ENCODE data around the gene GPR139.

The GPR139 gene

GRCh38 chr16:20073203-20074098 is at the start of gene GPR139:
TSS of gene GPR139 (minus strand) at chr16:20073890. CDS start at chr16:20073616, 274 bp downstream.
- DNase-seq: no peak

DNA sequence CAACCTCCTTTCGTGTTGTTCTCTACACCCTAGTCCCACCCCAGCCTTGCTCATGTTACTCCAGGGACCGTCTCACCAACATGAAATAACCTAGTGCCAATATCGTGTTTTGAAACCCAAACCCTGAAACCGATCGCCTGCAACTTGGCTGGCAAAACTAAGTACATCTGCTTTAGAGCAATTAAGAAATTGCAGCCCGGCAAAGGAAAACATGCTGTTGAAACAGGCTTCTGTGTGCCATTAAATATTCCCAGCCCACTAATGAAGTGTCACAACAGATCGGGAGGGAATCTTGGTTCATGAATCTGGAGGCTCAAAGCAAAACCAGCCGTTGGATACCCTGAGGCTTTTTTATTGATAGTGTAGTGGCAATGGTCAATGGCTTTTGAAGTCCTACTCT is 48.3 kb upstream of the GPR139 start:
- DNase-seq: no peak

DNA sequence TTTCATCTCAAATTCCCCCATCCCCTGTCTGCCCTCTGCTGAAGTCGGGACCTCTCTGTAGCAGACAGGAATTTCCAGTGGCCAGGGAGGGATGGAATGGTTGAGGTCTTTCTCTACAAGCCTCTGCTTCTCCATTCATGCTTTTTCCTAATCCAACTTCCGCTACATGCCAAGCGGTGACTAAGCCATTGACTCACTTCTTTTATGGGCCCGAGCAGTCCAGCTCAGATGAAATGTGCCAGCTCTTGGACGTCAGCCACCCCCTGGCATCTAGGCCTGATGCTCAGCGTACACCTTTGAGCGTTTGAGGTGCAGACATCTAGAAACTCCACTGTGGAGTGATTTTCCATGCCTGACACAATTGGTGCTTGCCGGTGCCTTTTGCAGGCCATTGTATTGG is 40.7 kb upstream of the GPR139 start:
- DNase-seq: no peak

GRCh38 chr16:20111143-20111542 is 37.5 kb upstream of the GPR139 start:
- DNase-seq: no peak

DNA sequence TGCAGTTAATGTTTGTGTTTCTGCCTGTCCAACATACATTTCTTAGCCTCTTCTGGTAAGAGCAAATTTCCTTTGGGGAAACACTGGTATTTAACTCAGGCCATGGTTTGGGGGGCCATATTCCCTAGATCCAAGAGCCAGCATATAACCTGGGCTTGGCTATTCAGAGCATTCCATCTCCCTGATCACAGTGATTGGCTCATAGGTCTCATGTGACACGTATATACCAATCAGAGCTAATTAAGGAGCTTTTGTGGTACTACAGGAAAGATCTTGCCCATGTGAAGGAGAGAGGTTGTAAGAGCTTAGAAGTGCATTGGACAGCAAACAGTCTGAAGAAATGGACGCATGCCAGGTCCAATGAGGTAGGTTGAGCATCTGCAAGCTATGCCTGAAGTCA is 33.4 kb upstream of the GPR139 start:
- DNase-seq: no peak

DNA sequence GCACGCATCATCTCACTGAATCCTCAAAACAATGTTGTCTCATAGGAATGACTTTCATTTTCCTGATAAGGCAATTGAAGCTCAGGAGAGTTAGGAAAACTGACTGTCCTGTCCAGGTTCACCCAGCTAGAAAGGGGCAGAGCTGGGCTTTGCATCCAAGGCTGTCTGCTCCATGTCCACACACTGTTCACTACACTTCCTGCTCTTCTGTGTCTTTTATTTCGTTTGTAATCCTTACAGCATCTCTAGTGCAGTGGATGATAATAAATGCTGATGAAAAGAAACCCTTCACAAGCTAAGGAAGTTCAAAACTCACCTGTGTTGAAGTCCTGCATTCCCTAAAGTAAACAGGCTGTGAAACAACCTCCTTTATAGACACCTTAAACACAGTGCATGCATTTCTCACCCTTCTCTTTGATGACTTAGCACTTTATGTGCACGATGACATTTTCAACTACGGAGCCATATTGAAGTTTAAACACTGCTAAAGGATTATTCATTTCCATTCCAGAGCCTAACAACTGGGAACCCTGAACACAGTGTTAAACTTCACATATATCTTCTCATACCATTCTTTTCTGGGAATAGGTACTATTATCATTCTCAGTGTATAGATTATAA is 31.0 kb upstream of the GPR139 start:
- no peak for DNase-seq

DNA sequence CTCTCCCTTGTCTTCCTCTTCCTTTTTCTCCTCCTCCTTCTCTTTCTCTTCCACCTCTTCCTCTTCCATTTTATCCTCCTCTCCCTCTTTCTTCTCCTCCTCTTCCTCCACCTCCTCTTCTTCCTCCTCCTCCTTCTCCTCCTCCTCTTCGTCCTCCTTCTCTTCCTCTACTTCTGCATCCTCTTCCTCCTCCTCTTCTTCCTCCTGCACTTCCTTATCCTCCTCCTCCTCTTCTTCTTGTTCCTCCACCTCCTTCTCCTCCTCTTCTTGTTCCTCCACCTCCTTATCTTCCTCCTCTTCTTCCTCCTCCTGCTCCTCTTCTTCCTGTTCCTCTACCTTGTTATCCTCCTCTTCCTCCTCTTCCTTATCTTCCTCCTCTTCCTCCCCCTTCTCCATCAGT is 28.8 kb upstream of the GPR139 start:
- no peak for DNase-seq

DNA sequence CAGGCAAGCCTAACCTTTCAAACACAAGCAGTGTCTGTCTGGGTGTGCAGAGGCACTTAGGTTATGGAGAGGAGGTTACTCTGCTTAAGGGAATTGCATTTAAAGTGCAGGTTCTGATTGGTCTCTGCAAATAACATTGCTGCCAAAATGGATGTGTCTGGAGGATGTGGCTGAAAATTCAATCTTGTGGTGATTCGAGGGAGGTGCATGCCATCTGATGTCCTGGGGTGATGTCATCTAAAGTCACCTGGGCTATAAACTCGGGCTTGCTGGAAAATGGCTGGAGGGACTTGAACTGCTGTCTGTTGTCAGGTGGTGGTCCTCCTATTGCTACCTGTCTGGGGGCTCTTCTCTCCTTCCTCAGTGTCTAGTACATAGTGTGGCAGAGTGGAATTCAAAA is 28.3 kb upstream of the GPR139 start:
- no peak for DNase-seq

DNA sequence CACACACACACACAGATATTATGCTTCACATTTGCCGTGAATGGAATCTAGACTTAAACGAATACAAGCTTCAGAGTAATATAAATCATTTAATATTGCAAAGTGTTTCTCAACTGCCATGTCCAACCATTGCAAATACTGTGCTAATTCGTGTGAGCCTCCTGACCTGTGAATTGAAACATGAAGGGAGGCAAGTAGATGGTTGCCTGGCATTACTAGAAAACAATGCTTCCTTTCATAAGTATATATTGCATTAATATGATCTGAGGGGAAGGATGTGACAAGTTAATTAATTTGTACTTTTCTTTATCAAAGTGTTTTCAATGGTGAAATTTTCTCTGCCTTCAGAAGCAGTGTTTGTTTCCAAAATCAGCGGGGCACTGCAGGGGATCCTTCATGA is 25.7 kb upstream of the GPR139 start:
- DNase-seq: no peak

GRCh38 chr16:20094157-20094556 is 20.5 kb upstream of the GPR139 start:
- DNase-seq: no peak

- no peak for DNase-seq
Measured at GRCh38 chr16:20089246-20089965, 15.7 kb upstream of the GPR139 start.

DNA sequence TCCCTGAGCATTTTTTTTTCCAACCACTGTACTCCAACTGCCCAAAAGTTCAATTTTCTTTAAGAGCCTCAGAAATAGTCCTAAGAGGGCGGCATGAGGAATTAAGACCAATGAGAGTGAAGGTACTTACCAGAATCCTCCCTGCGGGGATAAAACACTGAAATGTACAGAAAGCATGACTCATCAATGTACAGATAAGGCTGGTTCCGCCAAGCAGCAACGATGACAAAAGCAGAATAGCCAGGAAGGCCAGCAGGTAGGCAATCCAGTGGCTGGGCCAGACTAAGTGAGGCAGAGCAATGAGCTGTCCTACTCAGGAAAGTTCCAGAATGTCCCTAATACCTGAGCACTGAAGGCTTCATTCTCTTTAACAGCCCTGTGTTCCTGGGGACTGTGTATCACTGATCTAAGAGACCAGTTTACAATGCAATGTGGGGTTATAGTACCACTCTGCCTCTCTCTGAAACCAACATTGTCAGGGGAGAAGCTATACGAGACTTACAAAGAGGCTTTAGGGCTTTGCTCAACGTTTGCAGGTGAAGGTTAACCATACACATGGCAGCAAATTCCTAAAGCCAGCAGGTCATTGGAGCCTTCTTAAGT is 11.0 kb upstream of the GPR139 start:
- no peak for DNase-seq

GRCh38 chr16:20079106-20079505 is 5.4 kb upstream of the GPR139 start:
- no peak for DNase-seq

DNA sequence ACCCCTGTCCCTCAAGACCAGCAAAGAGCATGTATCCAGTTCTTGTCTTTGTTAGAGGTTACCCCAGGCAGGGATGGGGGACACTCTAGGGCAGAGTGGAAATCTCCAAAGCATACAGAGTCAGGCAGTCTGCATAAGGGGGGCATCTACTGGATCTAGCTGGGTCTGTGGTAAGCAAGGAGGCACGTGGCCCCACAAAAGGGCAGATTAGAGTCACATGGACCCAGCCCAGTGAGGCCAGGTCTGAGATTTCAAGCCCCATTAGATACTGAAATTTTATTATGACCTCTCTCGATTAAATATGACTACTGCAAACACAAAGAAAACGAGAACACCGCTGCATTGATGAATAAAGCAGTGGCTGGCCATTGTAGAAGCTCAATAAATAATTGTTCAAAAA is 1.6 kb upstream of the GPR139 start:
- no peak for DNase-seq

- DNase-seq: no peak
Measured at GRCh38 chr16:20074099-20074991, 655 bp upstream of the GPR139 start.

- no peak for DNase-seq
Measured at GRCh38 chr16:20072874-20073202, 852 bp downstream of the GPR139 start.

DNA sequence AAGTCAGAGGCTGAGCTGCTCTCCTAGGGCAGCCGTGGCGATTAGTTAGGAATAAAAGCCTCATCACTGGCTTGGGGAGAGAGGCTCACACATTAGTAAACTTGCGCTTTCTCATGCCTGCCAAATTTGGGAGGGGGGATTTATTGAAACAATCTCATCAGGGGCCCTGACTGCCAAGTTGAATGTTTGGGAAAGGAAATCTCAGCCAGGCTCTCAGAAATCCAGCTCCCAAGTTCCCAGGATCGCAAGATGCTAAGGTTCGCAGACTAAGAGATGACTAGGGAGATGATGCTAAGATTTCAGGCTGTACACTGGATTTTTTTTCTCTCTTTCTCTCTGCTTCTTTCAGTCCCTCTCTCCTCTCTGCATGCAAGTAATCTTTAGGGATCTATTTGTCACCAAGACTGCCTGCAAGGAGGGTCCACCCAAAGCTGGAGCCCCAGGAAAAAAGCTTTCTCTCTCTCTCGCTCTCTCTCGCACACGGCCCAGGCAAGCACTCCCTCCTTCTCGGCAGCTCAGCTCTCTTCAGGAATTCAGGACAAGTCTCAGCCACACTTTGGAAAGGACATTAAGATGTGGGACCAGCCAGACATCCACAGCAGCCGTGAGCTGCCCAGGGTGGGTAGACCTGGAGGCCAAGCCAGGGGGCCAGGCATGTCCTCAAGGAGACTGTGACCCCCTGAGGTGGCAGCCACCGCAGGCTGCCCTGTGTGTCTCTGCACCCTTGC is 1.4 kb downstream of the GPR139 start:
- DNase-seq: no peak

GRCh38 chr16:20064931-20065330 is 8.8 kb downstream of the GPR139 start:
- DNase-seq: no peak

DNA sequence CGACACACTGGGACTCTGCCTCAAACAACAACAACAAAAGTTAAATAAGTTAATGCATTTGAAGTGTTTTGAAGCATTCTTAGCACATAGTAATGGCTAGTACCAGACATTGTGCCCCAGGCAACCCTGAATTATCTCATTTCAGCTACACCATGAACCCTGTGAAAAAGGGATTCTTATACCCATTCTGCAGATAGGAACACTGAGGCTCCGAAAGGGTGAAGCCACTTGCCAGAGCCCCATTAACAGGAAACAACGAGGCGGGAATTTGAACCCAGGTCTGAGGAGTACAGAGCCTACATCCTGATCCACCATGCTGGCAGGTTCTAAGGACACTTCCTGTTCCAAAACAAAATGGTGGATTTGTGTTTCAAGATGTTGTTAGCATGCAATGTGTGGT is 9.2 kb downstream of the GPR139 start:
- DNase-seq: no peak

DNA sequence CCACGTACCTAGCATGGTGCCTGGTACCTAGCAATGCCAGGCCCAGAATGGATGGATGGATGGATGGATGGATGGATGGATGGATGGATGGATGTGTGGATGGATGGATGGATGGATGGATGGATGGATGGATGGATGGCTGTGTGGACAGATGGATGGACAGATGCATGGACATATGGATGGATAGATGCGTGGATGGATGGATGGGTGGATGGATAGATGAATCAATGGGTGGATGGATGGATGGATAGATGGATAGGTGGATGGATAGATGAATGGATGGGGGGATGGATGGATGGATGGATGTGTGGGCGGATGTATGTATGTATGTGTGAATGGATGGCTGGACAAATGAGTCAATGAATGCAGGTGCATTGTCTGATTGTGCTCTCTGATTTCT is 12.6 kb downstream of the GPR139 start:
- DNase-seq: no peak

- no peak for DNase-seq
Measured at GRCh38 chr16:20056436-20056835, 17.3 kb downstream of the GPR139 start.

- no peak for DNase-seq
Measured at GRCh38 chr16:20053336-20053735, 20.4 kb downstream of the GPR139 start.

Data from kidney glomerular epithelial cell (primary cell).